Activated CD4-positive, alpha-beta T cell treated with anti-CD3 and anti-CD28 coated beads, Interleukin-2, Interleukin-6, amounts not matched to agents 100 ng/mL and 50 ng/mL, durations not matched to agents 16 hours and 8 hours (primary cell): ENCODE results near the gene DCPS.

Experiments used
- DNase-seq: peaks from one replicate; pipeline ENCODE4 v3.0.0-alpha.2; 2020

DCPS gene

DNA sequence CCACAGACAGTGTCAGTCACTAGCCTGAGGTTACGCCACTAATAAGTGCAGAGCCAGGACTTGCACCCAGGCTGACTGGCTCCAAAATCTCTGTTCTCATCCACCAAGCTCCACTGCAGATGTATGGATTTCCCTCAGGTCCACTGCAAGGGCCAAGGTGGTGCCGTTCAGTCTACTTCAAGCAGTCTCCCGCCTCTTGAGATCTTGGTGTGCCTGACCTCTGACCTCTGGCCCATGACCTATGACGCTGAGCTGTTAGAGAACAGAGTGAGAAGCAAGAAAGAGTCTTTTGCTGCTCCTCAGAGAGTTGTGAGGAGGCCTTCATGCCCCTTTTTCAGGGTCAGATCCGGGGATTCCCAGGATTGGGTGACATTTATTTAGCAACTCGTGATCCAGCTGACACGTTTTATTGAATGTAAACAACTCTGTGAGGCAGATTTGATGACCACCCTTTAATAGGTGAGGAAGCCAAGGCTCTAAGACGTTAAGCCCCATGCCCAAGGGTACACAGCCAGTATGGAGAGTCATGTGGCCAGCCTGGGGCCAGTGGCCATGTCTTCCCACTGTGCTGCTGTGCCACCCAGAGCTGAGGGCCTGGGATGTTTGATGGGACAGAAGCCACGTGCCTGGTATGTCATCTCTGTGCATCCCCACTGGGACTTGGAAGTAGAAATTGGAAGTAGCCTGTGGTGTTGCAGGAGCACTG, 25.2 kb downstream of the DCPS start:
- no peak for DNase-seq

DNA sequence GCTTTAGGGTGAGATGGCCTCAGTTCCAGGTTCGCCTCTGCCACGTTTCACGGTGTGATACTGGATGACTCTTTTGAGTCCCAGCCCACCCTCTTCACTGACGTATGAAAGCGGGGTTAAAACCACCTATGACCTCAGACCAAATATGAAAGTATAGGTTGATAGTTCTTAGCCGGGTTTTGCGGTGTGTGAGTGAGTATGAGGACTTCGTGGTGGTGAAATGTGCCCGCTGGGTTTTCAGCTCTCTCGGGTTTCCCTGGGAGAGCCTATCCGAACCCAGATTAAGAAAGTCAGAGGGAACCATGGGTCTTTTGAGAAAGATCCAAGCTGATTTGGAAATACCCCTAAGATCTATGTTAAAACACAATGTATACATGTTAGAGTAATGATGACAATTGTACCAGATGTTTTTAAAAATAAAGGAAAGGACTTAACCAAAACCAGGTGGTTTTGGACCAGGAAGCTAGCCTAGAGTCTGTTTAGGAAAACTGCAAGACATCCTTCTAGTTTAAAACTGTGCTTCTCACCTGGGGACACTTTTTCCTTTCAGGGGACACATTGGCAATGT, 25.9 kb downstream of the DCPS start:
- peak; percentile 32 for DNase-seq

DNA sequence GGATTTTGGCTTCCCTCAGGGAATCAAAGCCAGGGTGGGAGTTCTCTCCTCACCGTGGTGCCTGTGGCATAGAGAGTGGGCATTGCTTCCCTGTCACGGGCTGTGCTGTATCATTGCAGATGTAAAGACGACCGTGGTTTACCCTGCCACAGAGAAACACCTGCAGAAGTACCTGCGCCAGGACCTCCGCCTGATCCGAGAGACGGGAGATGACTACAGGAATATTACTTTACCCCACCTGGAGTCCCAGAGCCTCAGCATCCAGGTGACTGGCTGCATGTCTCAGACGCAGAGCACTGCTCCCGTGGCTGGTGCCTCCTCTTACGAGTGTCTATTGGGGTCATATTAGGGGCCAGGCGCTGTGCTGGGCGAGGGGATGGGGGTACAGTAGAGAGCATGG, 27.4 kb downstream of the DCPS start:
- DNase-seq: no peak

- peak; percentile 23 for DNase-seq
Observed at GRCh38 chr11:126332221-126332711, 28.4 kb downstream of the DCPS start.

DNA sequence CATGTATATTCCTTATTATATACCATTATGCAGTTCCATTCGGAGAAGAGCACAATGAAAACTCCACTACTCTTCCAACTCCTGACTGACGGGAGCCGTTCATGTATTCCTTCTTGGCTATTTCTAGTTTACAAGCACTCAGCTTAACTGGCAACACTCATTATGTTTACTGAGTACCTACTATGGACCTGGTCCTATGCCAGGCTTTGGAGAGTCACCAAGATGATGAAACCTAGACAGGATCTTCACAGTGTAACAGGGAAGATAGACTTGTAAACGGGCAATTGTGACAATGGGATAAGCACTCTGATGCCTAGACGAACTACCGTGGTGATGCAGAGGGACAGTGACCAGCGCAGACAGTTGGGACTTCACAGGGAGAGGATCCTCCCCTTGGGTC, 29.3 kb downstream of the DCPS start:
- no peak for DNase-seq

- no peak for DNase-seq
Observed at GRCh38 chr11:126334659-126335462, 31.0 kb downstream of the DCPS start.

DNA sequence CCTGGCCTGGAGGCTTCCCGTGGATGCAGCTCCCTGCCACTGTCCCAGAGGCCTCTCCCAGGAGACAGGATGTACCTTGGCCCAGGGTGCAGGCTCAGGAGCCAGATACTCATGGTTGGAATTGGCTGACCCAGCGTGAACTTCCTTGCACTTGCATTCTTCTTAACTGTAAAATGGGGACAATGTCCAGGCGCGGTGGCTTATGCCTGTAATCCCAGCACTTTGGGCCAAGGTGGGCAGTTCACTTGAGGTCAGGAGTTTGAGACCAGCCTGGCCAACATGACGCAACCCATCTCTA, 31.6 kb downstream of the DCPS start:
- DNase-seq: no peak

- DNase-seq: no peak
Observed at GRCh38 chr11:126336138-126336541, 32.3 kb downstream of the DCPS start.

DNA sequence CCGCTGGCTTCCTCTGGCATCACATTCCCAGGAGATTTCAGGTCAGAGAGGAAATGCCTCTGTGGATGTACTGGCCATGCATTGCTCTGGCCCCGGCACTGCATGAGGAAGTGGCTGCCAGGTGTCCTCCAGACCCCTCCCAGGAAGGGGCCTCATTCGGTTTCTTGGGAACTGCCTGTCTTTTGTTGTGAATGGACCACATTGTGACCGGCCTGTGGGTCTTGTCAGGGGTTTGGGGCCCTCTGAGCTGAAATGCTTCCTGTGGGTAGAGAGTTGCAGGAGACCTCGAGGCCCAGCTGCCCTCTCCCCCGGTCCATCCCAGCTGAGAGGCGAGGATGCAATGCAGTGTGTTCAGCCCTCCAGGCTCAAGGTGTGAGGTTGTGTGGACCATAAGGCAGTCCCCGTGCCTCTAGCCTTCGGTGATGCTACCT, 32.8 kb downstream of the DCPS start:
- no peak for DNase-seq

DNA sequence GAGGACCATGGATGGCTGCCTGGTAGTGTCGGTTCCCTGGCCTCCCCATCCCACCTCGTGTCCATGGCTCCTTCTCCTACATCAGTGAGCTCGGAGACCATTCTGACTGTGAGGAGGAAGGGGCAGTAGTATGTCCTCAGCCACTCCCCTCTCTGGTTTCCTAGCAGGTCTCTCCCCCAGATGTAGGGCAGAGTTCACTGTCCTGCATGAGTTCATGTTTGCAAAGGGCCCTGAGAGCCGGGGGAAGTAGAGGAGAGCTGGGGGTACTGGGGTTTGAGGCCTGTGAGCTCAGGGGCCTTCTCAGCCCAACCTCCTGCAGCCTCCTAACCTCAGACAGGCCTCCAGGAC, 33.2 kb downstream of the DCPS start:
- no peak for DNase-seq

DNA sequence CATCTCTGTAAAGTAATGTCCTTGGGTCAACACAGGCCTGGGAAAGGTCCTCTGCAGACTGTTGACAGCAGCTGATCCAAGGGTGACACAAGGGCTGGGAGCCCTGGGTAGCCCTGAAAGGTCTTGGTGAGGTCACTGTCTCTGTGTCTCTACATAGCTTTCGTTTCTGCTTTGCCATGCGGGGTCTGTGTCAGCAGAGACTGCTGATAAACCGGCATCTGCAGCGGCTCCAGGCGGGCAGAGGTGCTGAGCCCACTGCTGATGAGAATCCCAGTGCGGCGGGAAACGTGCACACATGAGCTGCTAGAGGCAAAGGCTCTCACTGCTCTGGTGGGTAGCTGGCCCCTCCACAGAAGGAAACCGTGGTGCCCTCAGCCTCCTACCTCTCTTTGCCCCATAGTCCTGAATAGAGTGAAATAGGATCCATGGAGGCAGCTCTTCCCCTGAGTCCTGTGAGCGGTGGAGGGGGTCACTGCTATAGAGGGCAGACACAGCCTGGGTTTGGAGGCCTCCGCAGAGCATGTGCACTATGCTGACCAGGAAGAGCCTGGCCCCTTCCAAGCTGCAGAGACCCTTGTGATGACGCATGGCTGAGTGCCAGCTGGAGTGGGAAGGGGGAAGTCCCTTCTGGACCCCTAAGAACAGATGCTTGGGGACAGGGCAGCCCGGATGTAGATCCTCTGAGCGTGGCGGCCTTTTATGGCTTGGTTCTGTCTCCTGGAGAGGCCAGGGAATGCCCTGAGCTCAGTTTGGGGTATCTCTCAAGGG, 33.8 kb downstream of the DCPS start:
- no peak for DNase-seq

DNA sequence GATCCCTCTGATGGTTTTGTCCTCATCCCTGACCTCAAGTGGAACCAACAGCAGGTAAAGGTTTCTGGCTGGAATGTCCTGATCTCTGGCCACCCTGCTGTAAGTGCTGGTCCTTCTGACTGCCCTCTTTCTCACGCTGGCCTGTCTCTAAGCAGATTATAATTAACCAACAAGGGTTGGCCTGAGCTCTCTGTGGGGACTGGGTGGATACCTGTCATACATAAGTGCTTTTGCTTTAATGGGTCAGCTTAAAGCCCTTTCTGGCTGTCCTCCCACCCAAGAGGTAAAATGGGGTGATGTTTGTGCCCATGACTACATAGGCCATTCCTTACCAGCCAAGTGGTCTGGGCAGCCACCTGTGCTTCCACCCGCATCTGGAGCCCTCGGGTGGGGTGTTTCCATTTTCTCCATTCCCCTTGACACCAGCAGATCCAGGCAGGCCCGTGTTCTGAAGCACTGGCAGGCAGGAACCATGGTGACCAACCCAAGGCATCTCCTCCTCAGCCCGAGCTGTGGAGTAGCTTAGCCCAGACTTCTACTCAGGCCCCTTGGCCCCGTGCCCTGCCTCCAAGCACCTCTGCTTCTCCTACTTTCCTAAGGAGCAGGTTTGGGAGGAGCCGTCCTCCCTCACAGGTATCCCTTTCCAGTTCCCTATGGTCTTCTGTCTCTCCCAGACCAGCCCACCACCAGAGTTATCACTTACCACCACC, 34.6 kb downstream of the DCPS start:
- DNase-seq: no peak

- no peak for DNase-seq
Observed at GRCh38 chr11:126339073-126339862, 35.4 kb downstream of the DCPS start.

- no peak for DNase-seq
Observed at GRCh38 chr11:126339863-126340434, 36.1 kb downstream of the DCPS start.

DNA sequence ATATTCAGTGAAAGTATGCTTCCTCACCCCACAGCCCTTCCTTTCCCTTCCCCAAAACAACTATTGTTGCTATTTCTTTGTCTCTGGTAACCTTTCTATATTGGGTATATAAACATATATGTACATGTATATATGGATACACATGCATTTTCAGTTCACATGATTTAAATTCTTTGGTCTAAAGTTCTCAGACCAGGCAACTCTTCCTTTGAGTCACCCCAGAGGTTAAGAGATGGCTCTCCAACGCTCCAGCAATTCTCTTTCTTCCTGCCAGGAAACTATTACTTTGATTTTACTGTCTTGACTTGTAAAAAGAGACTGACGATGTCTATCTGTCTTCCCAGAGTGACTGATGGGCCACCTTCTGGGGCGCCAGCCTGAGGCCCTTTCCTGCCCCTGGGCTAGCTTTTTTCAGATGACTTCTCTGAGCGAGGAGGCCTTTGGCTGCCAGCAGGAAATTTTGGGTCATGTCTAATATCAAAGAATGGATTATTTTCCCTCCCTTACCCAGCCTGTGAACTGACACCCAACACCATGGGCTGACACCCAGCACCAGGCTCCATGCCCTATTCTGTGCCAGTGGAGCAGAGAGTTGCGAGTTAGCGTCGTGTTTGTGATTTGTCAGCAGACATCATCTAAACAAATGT, 37.2 kb downstream of the DCPS start:
- no peak for DNase-seq

DNA sequence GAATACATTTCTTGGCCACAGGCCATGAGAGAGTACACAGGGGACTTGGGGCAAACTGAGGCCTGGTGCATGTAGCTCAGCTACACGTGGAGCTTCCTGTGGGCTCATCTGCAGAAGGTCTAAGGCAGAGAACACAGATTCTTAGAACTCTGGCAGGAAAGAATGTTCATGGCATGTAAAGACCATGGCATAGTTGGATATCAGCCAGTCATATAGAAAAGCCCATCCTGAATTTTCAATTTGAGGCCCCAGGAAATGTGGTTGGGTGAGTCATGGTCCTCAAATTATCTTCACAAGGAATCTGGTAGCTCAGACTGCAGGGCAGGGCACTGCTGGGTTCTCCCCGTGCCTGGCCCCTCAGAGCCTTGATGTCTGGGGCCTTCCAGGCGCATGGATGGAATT, 37.9 kb downstream of the DCPS start:
- DNase-seq: no peak

GRCh38 chr11:126343051-126343450, 39.2 kb downstream of the DCPS start:
- DNase-seq: no peak

GRCh38 chr11:126344141-126345080, 40.6 kb downstream of the DCPS start:
- no peak for DNase-seq

- DNase-seq: no peak
Observed at GRCh38 chr11:126345283-126345682, 41.4 kb downstream of the DCPS start.
